K562 (cell line): ENCODE data around the gene MACROD2. TPM values are rescaled to one million over a fixed set of nuclear protein-coding genes. Genes with fewer than 3 reads are reported as not detected.

ENCODE experiments used
- ATAC-seq: fragments of 200-7000 bp; cut with Tn5 transposase; 3 replicates; pipeline ENCODE4 v1.9.1; 2020; ENCODE audit warnings: moderate library complexity
- BruUV-seq: library from RNA; stranded (reverse); fragments of 400-500 nt; replicated peaks from 2 replicates; lab custom pipeline; 2021; lab: Mats Ljungman, UMichigan
- CTCF ChIA-PET: fragments of 300-600 bp; formaldehyde crosslinking; extraction: SDS; loops from one replicate; lab custom pipeline; 2021; ENCODE audit warnings: low intra/inter-chr PET ratio; lab: Yijun Ruan, JAX
- POLR2A ChIA-PET: fragments of 300-600, 350-650 bp; sonication (Branson Sonifier 250); formaldehyde crosslinking; extraction: SDS; loops from one replicate; lab custom pipeline; 2021; ENCODE audit warnings: antibody characterized with exemption, inconsistent platforms; lab: Yijun Ruan, JAX
- DNase-seq, 4 experiments: peaks; one replicate each; pipeline versions ENCODE4 v3.0.0 to v3.0.0-alpha.2; 2011 to 2018; ENCODE audit warnings: low spot score in 3 of 4, mixed read lengths in 3 of 4; ENCODE audit errors: extremely low read depth in 1 of 4
- FAIRE-seq: peaks from 2 replicates; lab custom pipeline; 2011; peaks lifted over from hg19 to GRCh38; lab: Jason Lieb, UNC
- H2AFZ ChIP-seq: 2 replicates; pipeline ENCODE4 v1.6.0; 2011; ENCODE audit warnings: low read depth, low read length, control low read depth, inconsistent platforms
- H3K27ac ChIP-seq: fragments of 200-600 bp; 3 replicates; pipeline ENCODE4 v1.8.0; 2011; ENCODE audit warnings: low read depth, mild to moderate bottlenecking, control low read depth, inconsistent platforms, low read length, moderate library complexity, mixed read lengths; ENCODE audit errors: extremely low read depth
- H3K27me3 ChIP-seq, 2 experiments: fragments of 300-600 bp in 1 of 2; 2 replicates in 1 of 2; 3 replicates in 1 of 2; pipeline versions ENCODE4 v1.6.0 to v1.8.0; 2011; ENCODE audit warnings: inconsistent platforms in 2 of 2, low read length in 2 of 2, mild to moderate bottlenecking in 1 of 2, mixed read lengths in 1 of 2, moderate library complexity in 1 of 2; ENCODE audit not compliant: control insufficient read depth in 2 of 2, insufficient read depth in 2 of 2
- H3K36me3 ChIP-seq: fragments of 300-600 bp; 3 replicates; pipeline ENCODE4 v1.8.0; 2011; ENCODE audit warnings: mild to moderate bottlenecking, low read length, inconsistent platforms; ENCODE audit not compliant: control insufficient read depth, insufficient read depth
- H3K4me1 ChIP-seq, 2 experiments: fragments of 200-600 bp in 1 of 2; replicated peaks in 1 of 2; 2 replicates in 1 of 2; 3 replicates in 1 of 2; pipeline versions ENCODE4 v1.5.1 to v1.8.0; 2011; ENCODE audit warnings: inconsistent platforms in 2 of 2, low read length in 2 of 2, mild to moderate bottlenecking in 1 of 2, mixed read lengths in 1 of 2, moderate library complexity in 1 of 2; ENCODE audit not compliant: control insufficient read depth in 2 of 2, insufficient read depth in 2 of 2
- H3K4me2 ChIP-seq: 2 replicates; pipeline ENCODE4 v1.6.1; 2011; ENCODE audit warnings: low read length, control low read depth, inconsistent platforms, mixed read lengths; ENCODE audit not compliant: insufficient read depth
- H3K4me3 ChIP-seq: fragments of 200-600 bp; sonication (generic), shearing (Covaris generic); 2 replicates; pipeline ENCODE4 v1.5.1; 2016; ENCODE audit warnings: control low read depth, inconsistent platforms
- H3K79me2 ChIP-seq: fragments of 200-600 bp; 3 replicates; pipeline ENCODE4 v1.8.0; 2011; ENCODE audit warnings: low read length, inconsistent platforms; ENCODE audit not compliant: control insufficient read depth, insufficient read depth
- H3K9ac ChIP-seq, 2 experiments: 2 replicates each; pipeline versions ENCODE4 v1.6.0 to v1.6.1; 2011; ENCODE audit warnings: low read depth in 2 of 2, low read length in 2 of 2, control low read depth in 1 of 2, inconsistent platforms in 1 of 2, mild to moderate bottlenecking in 1 of 2, mixed read lengths in 1 of 2; ENCODE audit not compliant: insufficient read depth in 1 of 2
- H3K9me1 ChIP-seq: one replicate; pipeline ENCODE4 v1.6.0; 2011; ENCODE audit warnings: inconsistent platforms, mild to moderate bottlenecking, low read length, moderate library complexity; ENCODE audit not compliant: control insufficient read depth, insufficient read depth
- H3K9me3 ChIP-seq: replicated peaks from 2 replicates; pipeline ENCODE4 v1.5.1; 2011; ENCODE audit warnings: low read depth, low read length, inconsistent platforms; ENCODE audit not compliant: control insufficient read depth, insufficient read depth
- H4K20me1 ChIP-seq: replicated peaks from 2 replicates; pipeline ENCODE4 v1.6.1; 2011; ENCODE audit warnings: low read length, inconsistent platforms, mixed read lengths; ENCODE audit not compliant: control insufficient read depth, insufficient read depth
- CEBPG ChIP-seq, 3 experiments: fragments of 200-800 bp in 1 of 3; sonication (Bioruptor generic) in 1 of 3; sonication (generic) in 1 of 3; formaldehyde crosslinking in 1 of 3; IDR thresholded peaks in 2 of 3; conservative IDR thresholded peaks in 1 of 3; 2 replicates each; pipeline versions ENCODE4 v1.6.1 to v1.8.0; 2016 to 2022; ENCODE audit warnings: missing compliant biosample characterization in 2 of 3, missing genetic modification characterization in 2 of 3, mild to moderate bottlenecking in 1 of 3, missing genetic modification reagents in 1 of 3
- CREM ChIP-seq: IDR thresholded peaks from 2 replicates; pipeline ENCODE4 v1.6.1; 2014; ENCODE audit warnings: antibody characterized with exemption, low read depth
- DACH1 ChIP-seq: fragments of 450-650 bp; IDR thresholded peaks from 2 replicates; pipeline ENCODE4 v1.6.1; 2018; ENCODE audit not compliant: partially characterized antibody
- ZNF57 ChIP-seq: fragments of 450-650 bp; formaldehyde crosslinking; IDR thresholded peaks from 2 replicates; pipeline ENCODE4 v1.4.0; 2020; ENCODE audit warnings: mild to moderate bottlenecking, moderate library complexity
- in situ Hi-C: fragments of 300-500 bp; cut with MboI; formaldehyde crosslinking; loops from 4 replicates; pipeline ENCODE4 v1.15.0; 2018; ENCODE audit warnings: inconsistent platforms, mixed read lengths
- intact Hi-C: fragments of 100-400 bp; cut with micrococcal nuclease; formaldehyde crosslinking; loops from 2 replicates; pipeline ENCODE4 v1.14.2; 2022
- polyA plus RNA-seq, 8 experiments: library from polyadenylated mRNA; depleted of rRNA in 4 of 8; stranded (reverse) in 5 of 8; unstranded in 3 of 8; fragments of >200 nt; fragmentation: Nextera tagmentation in 2 of 8; fragmentation: Illumina TruSeq in 1 of 8; extraction: Ambion mirVana in 2 of 8; extraction: Trizol in 1 of 8; gene quantifications; 2 replicates each; pipeline versions ENCODE4 v1.2.1 to v1.2.3, GENCODE V29; 2011 to 2014; ENCODE audit warnings: inconsistent platforms in 1 of 8, missing spikeins in 1 of 8
- total RNA-seq, 7 experiments: library from RNA; depleted of rRNA in 6 of 7; stranded (reverse); fragments of >200 nt in 6 of 7; fragmentation: Illumina TruSeq in 2 of 7; extraction: Trizol in 2 of 7; gene quantifications; 2 replicates each; pipeline versions ENCODE4 v1.2.1 to v1.2.3, GENCODE V29; 2011 to 2021; ENCODE audit warnings: low replicate concordance in 1 of 7
- TF ChIP-seq, protein P1 (sequence below): sonication (generic); formaldehyde crosslinking; IDR thresholded peaks from 2 replicates; pipeline ENCODE4 v1.8.1; 2023; ENCODE audit warnings: mild to moderate bottlenecking, missing genetic modification reagents
- TF ChIP-seq, protein P2 (sequence below): fragments of 250-450 bp; sonication (Bioruptor Pico); IDR thresholded peaks from 2 replicates; pipeline ENCODE4 v1.9.0; 2021; ENCODE audit warnings: mild to moderate bottlenecking, inconsistent platforms

The MACROD2 gene
- total and polyA plus RNA-seq, 9 of the 15 experiments (the other 6 are each of a cell fraction or from before 2014, with no cell fraction given), result not detected

DNA sequence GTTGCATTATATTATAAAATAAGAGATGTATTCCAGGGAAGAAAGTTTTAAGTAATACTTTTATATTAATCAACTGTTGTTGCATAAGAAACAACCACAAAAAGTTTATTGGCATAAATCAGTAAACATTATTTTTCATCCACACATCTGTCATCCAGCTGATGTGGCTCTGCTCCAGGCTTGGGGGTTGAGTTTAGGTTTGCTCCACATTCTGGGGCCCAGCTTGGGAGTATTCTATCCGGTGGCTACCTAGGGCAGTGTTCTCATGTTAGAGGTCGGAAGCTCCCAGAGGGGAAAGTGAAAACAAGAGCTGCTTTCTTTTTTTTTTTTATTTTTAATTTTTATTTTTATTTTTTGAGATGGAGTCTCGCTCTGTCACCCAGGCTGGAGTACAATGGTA, 1070.5 kb downstream of the MACROD2 start (continued):
- TF ChIP-seq ZNF57 (CRISPR knock-in tag) (no peak), DACH1 (no peak)
- TF ChIP-seq, all 486 proteins: peak for 0

DNA sequence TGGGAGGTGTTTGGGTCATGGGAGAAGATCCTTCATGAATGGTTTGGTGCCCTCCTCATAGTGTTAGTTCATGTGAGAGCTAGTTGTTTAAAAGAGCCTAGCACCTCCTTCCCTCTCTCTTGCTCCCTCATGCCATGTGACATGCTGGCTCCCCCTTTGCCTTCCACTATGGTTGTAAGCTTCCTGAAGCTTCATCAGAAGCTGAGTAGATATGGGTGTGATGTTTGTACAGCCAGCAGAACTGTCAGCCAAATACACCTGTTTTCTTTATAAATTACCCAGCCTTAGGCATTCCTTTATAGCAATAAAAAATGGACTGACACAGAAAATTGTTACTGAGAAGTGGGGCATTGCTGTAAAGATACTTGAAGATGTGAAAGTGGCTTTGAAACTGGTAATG, 1073.2 kb downstream of the MACROD2 start:
- Histone ChIP-seq H3K9me1 (no peaks in the 10 kb centered on the region), H3K4me1 (no peaks in the 10 kb centered on the region), H3K4me2 (no peak overlapping the region), H3K79me2 (no peaks in the 10 kb centered on the region), H3K4me3 (no peak overlapping the region), H3K9ac (no peak overlapping the region), H3K36me3 (no peaks in the 10 kb centered on the region), H4K20me1 (no peaks in the 10 kb centered on the region), H3K9me3 (no peaks in the 10 kb centered on the region), H3K27me3 (no peaks in the 10 kb centered on the region), H2AFZ (no peak overlapping the region), H3K27ac (no peak overlapping the region)
- in situ Hi-C loops, result no loop called here
- intact Hi-C loops, result no loop called here
- FAIRE-seq, result no peak
- POLR2A ChIA-PET, result no interaction called here
- no peak for ATAC-seq
- no TSS peak for BruUV-seq
- DNase-seq, result no peak
- CTCF ChIA-PET, result no interaction called here
- TF ChIP-seq CEBPG (CRISPR knock-in tag; IDR thresholded peaks at IDR 0.05) (no peak), CEBPG (tag; conservative IDR thresholded peaks at IDR 0.05 in 1 of 2, IDR thresholded peaks at IDR 0.05 in 1 of 2) (no peak), CREM (no peak)
- TF ChIP-seq, protein P1, sequence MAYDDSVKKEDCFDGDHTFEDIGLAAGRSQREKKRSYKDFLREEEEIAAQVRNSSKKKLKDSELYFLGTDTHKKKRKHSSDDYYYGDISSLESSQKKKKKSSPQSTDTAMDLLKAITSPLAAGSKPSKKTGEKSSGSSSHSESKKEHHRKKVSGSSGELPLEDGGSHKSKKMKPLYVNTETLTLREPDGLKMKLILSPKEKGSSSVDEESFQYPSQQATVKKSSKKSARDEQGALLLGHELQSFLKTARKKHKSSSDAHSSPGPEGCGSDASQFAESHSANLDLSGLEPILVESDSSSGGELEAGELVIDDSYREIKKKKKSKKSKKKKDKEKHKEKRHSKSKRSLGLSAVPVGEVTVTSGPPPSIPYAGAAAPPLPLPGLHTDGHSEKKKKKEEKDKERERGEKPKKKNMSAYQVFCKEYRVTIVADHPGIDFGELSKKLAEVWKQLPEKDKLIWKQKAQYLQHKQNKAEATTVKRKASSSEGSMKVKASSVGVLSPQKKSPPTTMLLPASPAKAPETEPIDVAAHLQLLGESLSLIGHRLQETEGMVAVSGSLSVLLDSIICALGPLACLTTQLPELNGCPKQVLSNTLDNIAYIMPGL, result no peak
- TF ChIP-seq, protein P2, sequence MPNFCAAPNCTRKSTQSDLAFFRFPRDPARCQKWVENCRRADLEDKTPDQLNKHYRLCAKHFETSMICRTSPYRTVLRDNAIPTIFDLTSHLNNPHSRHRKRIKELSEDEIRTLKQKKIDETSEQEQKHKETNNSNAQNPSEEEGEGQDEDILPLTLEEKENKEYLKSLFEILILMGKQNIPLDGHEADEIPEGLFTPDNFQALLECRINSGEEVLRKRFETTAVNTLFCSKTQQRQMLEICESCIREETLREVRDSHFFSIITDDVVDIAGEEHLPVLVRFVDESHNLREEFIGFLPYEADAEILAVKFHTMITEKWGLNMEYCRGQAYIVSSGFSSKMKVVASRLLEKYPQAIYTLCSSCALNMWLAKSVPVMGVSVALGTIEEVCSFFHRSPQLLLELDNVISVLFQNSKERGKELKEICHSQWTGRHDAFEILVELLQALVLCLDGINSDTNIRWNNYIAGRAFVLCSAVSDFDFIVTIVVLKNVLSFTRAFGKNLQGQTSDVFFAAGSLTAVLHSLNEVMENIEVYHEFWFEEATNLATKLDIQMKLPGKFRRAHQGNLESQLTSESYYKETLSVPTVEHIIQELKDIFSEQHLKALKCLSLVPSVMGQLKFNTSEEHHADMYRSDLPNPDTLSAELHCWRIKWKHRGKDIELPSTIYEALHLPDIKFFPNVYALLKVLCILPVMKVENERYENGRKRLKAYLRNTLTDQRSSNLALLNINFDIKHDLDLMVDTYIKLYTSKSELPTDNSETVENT (CRISPR knock-in tag), result no peak
